Stimulated activated CD8-positive, alpha-beta memory T cell treated with anti-CD3 and anti-CD28 coated beads, Interleukin-7, amount 100 ng/mL, for 4 hours (primary cell): ENCODE measurements around the gene OLFML2A.

Experiments used
- DNase-seq, 2 donors: peaks; one replicate each; pipeline ENCODE4 v3.0.0-alpha.2; 2020; ENCODE audit warnings: low read depth in 2 of 2

OLFML2A gene

GRCh38 chr9:124797343-124798103 is 20.6 kb downstream of the OLFML2A start:
- no peak for DNase-seq

GRCh38 chr9:124799274-124800006 is 22.5 kb downstream of the OLFML2A start:
- no peak for DNase-seq

GRCh38 chr9:124800306-124801259 is 23.6 kb downstream of the OLFML2A start:
- DNase-seq, result no peak

- DNase-seq, result no peak
Observed at GRCh38 chr9:124801356-124801755, 24.4 kb downstream of the OLFML2A start.

GRCh38 chr9:124802426-124802825 is 25.5 kb downstream of the OLFML2A start:
- DNase-seq, result no peak

- DNase-seq, result no peak
Observed at GRCh38 chr9:124803911-124804310, 27.0 kb downstream of the OLFML2A start.

GRCh38 chr9:124805186-124805585 is 28.3 kb downstream of the OLFML2A start:
- DNase-seq, result no peak

GRCh38 chr9:124808246-124808956 is 31.5 kb downstream of the OLFML2A start:
- no peak for DNase-seq

GRCh38 chr9:124809211-124809610 is 32.3 kb downstream of the OLFML2A start:
- no peak for DNase-seq

GRCh38 chr9:124809741-124810500 is 33.0 kb downstream of the OLFML2A start:
- no peak for DNase-seq

- DNase-seq, result no peak
Observed at GRCh38 chr9:124810663-124811355, 33.9 kb downstream of the OLFML2A start.

- DNase-seq, result no peak
Observed at GRCh38 chr9:124812441-124812876, 35.5 kb downstream of the OLFML2A start.

- no peak for DNase-seq
Observed at GRCh38 chr9:124813041-124813440, 36.1 kb downstream of the OLFML2A start.

- no peak for DNase-seq
Observed at GRCh38 chr9:124813501-124814163, 36.7 kb downstream of the OLFML2A start.

- no peak for DNase-seq
Observed at GRCh38 chr9:124814164-124814535, 37.2 kb downstream of the OLFML2A start.

GRCh38 chr9:124815601-124816000 is 38.7 kb downstream of the OLFML2A start:
- DNase-seq, result no peak

- DNase-seq, result no peak
Observed at GRCh38 chr9:124818431-124819281, 41.7 kb downstream of the OLFML2A start.
